IMR-90 (cell line): ENCODE data around the gene DENND1A. TPM values are rescaled to one million over a fixed set of nuclear protein-coding genes. Genes with fewer than 3 reads are reported as not detected.

Source experiments
- ATAC-seq: fragments of 200-7000 bp; cut with Tn5 transposase; 2 replicates; pipeline ENCODE4 v1.9.1; 2020; ENCODE audit warnings: low read depth, mild to moderate bottlenecking, moderate library complexity
- BruUV-seq: library from RNA; stranded (reverse); fragments of 400-500 nt; replicated peaks from 2 replicates; lab custom pipeline; 2021; lab: Mats Ljungman, UMichigan
- CTCF ChIA-PET: fragments of 300-600 bp; formaldehyde crosslinking; extraction: SDS; loops from one replicate; lab custom pipeline; 2021; ENCODE audit warnings: antibody characterized with exemption; lab: Yijun Ruan, JAX
- POLR2A ChIA-PET: fragments of 300-600 bp; sonication (Branson Sonifier 250); formaldehyde crosslinking; loops from one replicate; lab custom pipeline; 2022; ENCODE audit warnings: antibody characterized with exemption; ENCODE audit not compliant: unreplicated experiment; lab: Charles Lee
- DNase-seq: peaks from one replicate; pipeline ENCODE4 v3.0.0; 2013
- H2AFZ ChIP-seq: replicated peaks from 2 replicates; pipeline ENCODE3; 2013; ENCODE audit warnings: low read length, mild to moderate bottlenecking; ENCODE audit not compliant: poor library complexity
- H2AK5ac ChIP-seq: 2 replicates; pipeline ENCODE4 v1.6.1; 2013; ENCODE audit warnings: low read depth, low read length, inconsistent platforms
- H2AK9ac ChIP-seq: replicated peaks from 2 replicates; pipeline ENCODE3; 2013; ENCODE audit warnings: mild to moderate bottlenecking, low read depth, low read length, moderate library complexity; ENCODE audit not compliant: poor library complexity
- H2BK120ac ChIP-seq: 2 replicates; pipeline ENCODE4 v1.6.1; 2013; ENCODE audit warnings: low read depth, low read length, inconsistent platforms
- H2BK15ac ChIP-seq: 3 replicates; pipeline ENCODE4 v1.6.1; 2013; ENCODE audit warnings: low read depth, low read length, inconsistent platforms
- H2BK20ac ChIP-seq: 2 replicates; pipeline ENCODE4 v1.6.1; 2013; ENCODE audit warnings: low read depth, mild to moderate bottlenecking, inconsistent platforms, low read length, moderate library complexity
- H2BK5ac ChIP-seq: 2 replicates; pipeline ENCODE4 v1.6.1; 2013; ENCODE audit warnings: mild to moderate bottlenecking, low read depth, low read length, inconsistent platforms; ENCODE audit not compliant: poor library complexity, severe bottlenecking
- H3K14ac ChIP-seq: replicated peaks from 2 replicates; pipeline ENCODE4 v1.6.1; 2013; ENCODE audit warnings: low read depth, low read length, inconsistent platforms
- H3K18ac ChIP-seq: 2 replicates; pipeline ENCODE4 v1.6.1; 2013; ENCODE audit warnings: low read depth, low read length, control low read depth
- H3K23ac ChIP-seq: 2 replicates; pipeline ENCODE4 v1.6.1; 2013; ENCODE audit warnings: low read depth, low read length, inconsistent platforms
- H3K27ac ChIP-seq: 2 replicates; pipeline ENCODE4 v1.5.1; 2013; ENCODE audit warnings: mild to moderate bottlenecking, control low read depth, low read length; ENCODE audit not compliant: insufficient read depth
- H3K27me3 ChIP-seq: 2 replicates; pipeline ENCODE4 v1.6.1; 2013; ENCODE audit warnings: low read length; ENCODE audit not compliant: control insufficient read depth, insufficient read depth
- H3K36me3 ChIP-seq: 2 replicates; pipeline ENCODE4 v1.6.1; 2013; ENCODE audit warnings: low read length, mixed read lengths; ENCODE audit not compliant: control insufficient read depth, insufficient read depth
- H3K4ac ChIP-seq: 2 replicates; pipeline ENCODE4 v1.6.1; 2013; ENCODE audit warnings: low read depth, low read length, inconsistent platforms
- H3K4me1 ChIP-seq: 2 replicates; pipeline ENCODE4 v1.6.1; 2013; ENCODE audit warnings: low read length, mixed read lengths; ENCODE audit not compliant: control insufficient read depth, insufficient read depth
- H3K4me2 ChIP-seq: 2 replicates; pipeline ENCODE4 v1.6.1; 2013; ENCODE audit warnings: low read depth, mild to moderate bottlenecking, control low read depth, low read length, moderate library complexity
- H3K4me3 ChIP-seq: 2 replicates; pipeline ENCODE4 v1.5.1; 2013; ENCODE audit warnings: low read depth, mild to moderate bottlenecking, control low read depth, low read length, moderate library complexity; ENCODE audit not compliant: insufficient read depth
- H3K56ac ChIP-seq: 2 replicates; pipeline ENCODE4 v1.6.1; 2013; ENCODE audit warnings: low read length, inconsistent platforms; ENCODE audit not compliant: insufficient read depth; ENCODE audit errors: extremely low read depth
- H3K79me1 ChIP-seq, 2 experiments: 2 replicates each; pipeline ENCODE4 v1.6.1; 2013; ENCODE audit warnings: low read length in 2 of 2, inconsistent platforms in 1 of 2, low read depth in 1 of 2
- H3K9ac ChIP-seq: 2 replicates; pipeline ENCODE4 v1.6.1; 2013; ENCODE audit warnings: low read depth, low read length, control low read depth
- H3K9me1 ChIP-seq: 2 replicates; pipeline ENCODE4 v1.6.1; 2013; ENCODE audit warnings: low read length, inconsistent platforms; ENCODE audit not compliant: insufficient read depth
- H3K9me3 ChIP-seq: 2 replicates; pipeline ENCODE4 v1.6.1; 2013; ENCODE audit warnings: low read length; ENCODE audit not compliant: control insufficient read depth, insufficient read depth
- H4K20me1 ChIP-seq: 2 replicates; pipeline ENCODE4 v1.6.1; 2013; ENCODE audit warnings: low read length, inconsistent platforms; ENCODE audit not compliant: insufficient read depth
- H4K5ac ChIP-seq: 2 replicates; pipeline ENCODE4 v1.6.1; 2013; ENCODE audit warnings: mild to moderate bottlenecking, low read depth, low read length, control low read depth
- H4K8ac ChIP-seq, 2 experiments: 2 replicates each; pipeline ENCODE4 v1.6.1; 2013; ENCODE audit warnings: low read depth in 2 of 2, low read length in 2 of 2, control low read depth in 1 of 2, inconsistent platforms in 1 of 2
- H4K91ac ChIP-seq: 2 replicates; pipeline ENCODE4 v1.6.1; 2013; ENCODE audit warnings: low read depth, low read length, inconsistent platforms; ENCODE audit not compliant: insufficient read depth
- RCOR1 ChIP-seq: IDR thresholded peaks from 2 replicates; pipeline ENCODE4 v1.6.1; 2012; ENCODE audit warnings: mild to moderate bottlenecking, low read length, improper control_type of control experiment; ENCODE audit not compliant: insufficient replicate concordance
- USF2 ChIP-seq: fragments of 150-350 bp; IDR thresholded peaks from 2 replicates; pipeline ENCODE4 v1.6.1; 2017; ENCODE audit warnings: mild to moderate bottlenecking, antibody characterized with exemption, low read length, low read depth
- dilution Hi-C: fragments of 300-500 bp; cut with HindIII; formaldehyde crosslinking; loops from one replicate; pipeline ENCODE4 v1.14.3; 2018; ENCODE audit warnings: low sequenced_read_pairs; ENCODE audit not compliant: unreplicated experiment
- in situ Hi-C: fragments of 300-500 bp; cut with MboI; formaldehyde crosslinking; loops from 3 replicates; pipeline ENCODE4 v1.14.3; 2019; ENCODE audit warnings: low sequenced_read_pairs, inconsistent platforms, mixed read lengths
- intact Hi-C: fragments of 100-400 bp; cut with micrococcal nuclease; formaldehyde crosslinking; loops from 2 replicates; pipeline ENCODE4 v1.10.0; 2022
- polyA plus RNA-seq, 3 experiments: library from polyadenylated mRNA; depleted of rRNA; stranded (reverse); fragments of >200 nt; gene quantifications; 2 replicates each; pipeline ENCODE4 v1.2.3, GENCODE V29; 2012; ENCODE audit warnings: low replicate concordance in 1 of 3
- total RNA-seq: library from RNA; depleted of rRNA; stranded (reverse); fragments of >200 nt; gene quantifications from 2 replicates; pipeline ENCODE4 v1.2.3, GENCODE V29; 2012

The DENND1A gene
- total and polyA plus RNA-seq, 2 of the 4 experiments (the other 2 are of a cell fraction): 21.4 to 27.6 TPM

DNA sequence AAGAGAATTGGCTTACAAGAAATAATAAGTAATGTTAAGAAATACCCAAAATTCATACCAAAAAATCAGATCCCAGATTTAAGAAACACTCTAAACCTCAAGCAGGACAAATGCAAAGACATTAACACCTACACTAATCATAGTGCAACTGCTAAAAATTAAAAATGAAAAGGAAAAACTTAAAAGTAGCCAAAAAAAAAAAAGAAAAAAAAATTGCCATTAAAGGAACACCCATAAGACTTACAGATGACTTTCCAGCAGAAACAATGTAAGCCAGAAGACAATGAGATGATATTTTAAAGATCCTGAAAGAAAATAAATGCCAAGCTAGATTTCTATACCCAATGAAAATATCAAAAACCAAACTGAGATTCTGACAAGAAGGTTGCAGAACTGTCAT lies 101.5 kb downstream of the DENND1A start:
- no peak overlapping the region for H3K23ac ChIP-seq
- ChIA-PET CTCF (interaction anchor here (0.6 kb wide), 1 partner anchor 42 kb away, joined by 5 read pairs; no protein-coding TSS in a partner anchor), POLR2A (no interaction called here)
- no peaks in the 10 kb centered on the region for H3K9me1 ChIP-seq
- no TSS peak for BruUV-seq
- H2AK9ac ChIP-seq: no peak overlapping the region
- H3K27ac ChIP-seq: no peak overlapping the region
- no peaks in the 10 kb centered on the region for H3K4me1 ChIP-seq
- H4K20me1 ChIP-seq: no peaks in the 10 kb centered on the region
- no peak overlapping the region for H4K5ac ChIP-seq
- TF ChIP-seq RCOR1 (no peak), USF2 (no peak)
- no peak overlapping the region for H3K56ac ChIP-seq
- no peaks in the 10 kb centered on the region for H3K27me3 ChIP-seq
- H2BK20ac ChIP-seq: no peak overlapping the region
- no peak overlapping the region for H2BK15ac ChIP-seq
- H2BK120ac ChIP-seq: no peak overlapping the region
- in situ Hi-C loops (no loop called here), intact Hi-C loops (no loop called here), dilution Hi-C loops (no loop called here)
- H3K9ac ChIP-seq: no peak overlapping the region
- H3K4me3 ChIP-seq: no peak overlapping the region
- H3K18ac ChIP-seq: no peak overlapping the region
- no peak overlapping the region for H3K4me2 ChIP-seq
- no peak overlapping the region for H4K8ac ChIP-seq
- no peak for DNase-seq
- no peak overlapping the region for H3K14ac ChIP-seq
- no peak overlapping the region for H2AK5ac ChIP-seq
- H3K79me1 ChIP-seq: peaks cover 4 to 10% of the 10 kb centered on the region in 2 experiments; a peak in 2 of 4 replicates
- no peak overlapping the region for H3K4ac ChIP-seq
- ATAC-seq: no peak
- peaks cover 5% of the 10 kb centered on the region; the same call in 1 of the 2 replicates for H3K9me3 ChIP-seq
- H4K91ac ChIP-seq: no peak overlapping the region
- H2BK5ac ChIP-seq: no peak overlapping the region
- no peaks in the 10 kb centered on the region for H3K36me3 ChIP-seq
- H2AFZ ChIP-seq: no peak overlapping the region
